ENCODE data around the gene SYNPO2.

SYNPO2 gene

GRCh38 chr4:118883861-118884260, 4.8 kb upstream of the SYNPO2 start:
- no peak for DNase-seq

GRCh38 chr4:118884716-118885115, 3.9 kb upstream of the SYNPO2 start:
- DNase-seq, result no peak

GRCh38 chr4:118889312-118889691, 648 bp downstream of the SYNPO2 start:
- no peak for DNase-seq

- DNase-seq, result no peak
Observed at GRCh38 chr4:118894034-118894433, 5.4 kb downstream of the SYNPO2 start.

- no peak for DNase-seq
Observed at GRCh38 chr4:118898221-118898620, 9.6 kb downstream of the SYNPO2 start.

GRCh38 chr4:118898684-118899138, 10.1 kb downstream of the SYNPO2 start:
- no peak for DNase-seq

- no peak for DNase-seq
Observed at GRCh38 chr4:118904418-118904817, 15.8 kb downstream of the SYNPO2 start.

- DNase-seq, result no peak
Observed at GRCh38 chr4:118904935-118905334, 16.3 kb downstream of the SYNPO2 start.

GRCh38 chr4:118905566-118905965, 16.9 kb downstream of the SYNPO2 start:
- DNase-seq, result no peak

- no peak for DNase-seq
Observed at GRCh38 chr4:118909173-118909956, 20.7 kb downstream of the SYNPO2 start.

- no peak for DNase-seq
Observed at GRCh38 chr4:118910221-118910620, 21.6 kb downstream of the SYNPO2 start.

- DNase-seq, result no peak
Observed at GRCh38 chr4:118911238-118911703, 22.6 kb downstream of the SYNPO2 start.

- DNase-seq, result no peak
Observed at GRCh38 chr4:118915468-118915867, 26.8 kb downstream of the SYNPO2 start.

GRCh38 chr4:118916691-118917289, 28.1 kb downstream of the SYNPO2 start:
- DNase-seq, result no peak

- DNase-seq, result no peak
Observed at GRCh38 chr4:118917582-118917981, 28.9 kb downstream of the SYNPO2 start.

- DNase-seq, result no peak
Observed at GRCh38 chr4:118918388-118918787, 29.7 kb downstream of the SYNPO2 start.

- DNase-seq, result no peak
Observed at GRCh38 chr4:118920247-118920646, 31.6 kb downstream of the SYNPO2 start.

GRCh38 chr4:118921786-118922185, 33.1 kb downstream of the SYNPO2 start:
- no peak for DNase-seq

- no peak for DNase-seq
Observed at GRCh38 chr4:118923891-118924290, 35.2 kb downstream of the SYNPO2 start.

GRCh38 chr4:118927974-118928373, 39.3 kb downstream of the SYNPO2 start:
- DNase-seq, result no peak

- no peak for DNase-seq
Observed at GRCh38 chr4:118930255-118930654, 41.6 kb downstream of the SYNPO2 start.

- DNase-seq, result no peak
Observed at GRCh38 chr4:118931786-118932185, 43.1 kb downstream of the SYNPO2 start.

- DNase-seq, result no peak
Observed at GRCh38 chr4:118935819-118936218, 47.2 kb downstream of the SYNPO2 start.

- no peak for DNase-seq
Observed at GRCh38 chr4:118936406-118936805, 47.8 kb downstream of the SYNPO2 start.
